Right lobe of liver (tissue), 4 donors: ENCODE measurements around the gene GRB10.

Experiments
- CTCF ChIP-seq, 4 donors: fragments of 200-600 bp in 3 of 4; fragments of 450-650 bp in 1 of 4; IDR thresholded peaks; one replicate each; pipeline versions ENCODE4 v1.5.1 to v1.8.0; 2016 to 2022; ENCODE audit warnings: antibody characterized with exemption in 4 of 4, mild to moderate bottlenecking in 2 of 4
- POLR2A ChIP-seq: fragments of 450-650 bp; IDR thresholded peaks from one replicate; pipeline ENCODE4 v1.6.1; 2017; ENCODE audit warnings: antibody characterized with exemption, mild to moderate bottlenecking
- donor health status: DM: no; HTN: no; CAD: no.
- donor health status: DM: no; HTN: no; CAD: no.
- donor health status: DM: no; HTN: yes; CAD: no.

GRCh38 chr7:50659329-50659965, 123.2 kb downstream of the GRB10 start:
- TF ChIP-seq CTCF (IDR thresholded peaks at IDR 0.05) (no peak), POLR2A (no peak)
